ENCODE measurements around the gene CIB4. TPM values are rescaled to one million over a fixed set of nuclear protein-coding genes. Genes with fewer than 3 reads are reported as not detected.
A peak's percentile ranks its signal among the peaks of the same experiment; 100 is the strongest.

Gene CIB4
- total and polyA plus RNA-seq, 2 of the 13 experiments (the other 11 are each of a cell fraction or from before 2014, with no cell fraction given), result not detected

DNA sequence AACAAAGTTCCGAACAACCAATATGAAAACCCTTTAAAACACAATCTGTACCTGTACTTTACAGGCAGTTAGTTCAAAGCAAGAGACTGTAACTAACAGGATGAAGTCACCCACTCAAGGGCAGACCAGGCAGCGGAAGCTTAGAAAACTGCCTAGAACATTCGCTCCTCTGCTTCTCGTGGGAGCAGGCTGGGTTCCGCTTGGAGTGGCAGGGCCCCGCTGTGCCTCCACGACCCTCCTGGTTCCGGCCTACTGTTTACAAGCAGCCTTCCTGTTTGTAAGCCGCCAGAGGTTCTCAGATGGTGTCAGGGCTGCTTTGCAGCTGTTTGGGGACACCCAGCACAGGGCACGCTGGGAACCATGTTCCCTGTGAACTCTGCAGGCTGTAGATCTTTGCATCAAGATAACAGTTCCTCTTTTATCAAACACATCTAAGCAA lies 31.3 kb downstream of the CIB4 start (continued):
- TF ChIP-seq, protein P1, sequence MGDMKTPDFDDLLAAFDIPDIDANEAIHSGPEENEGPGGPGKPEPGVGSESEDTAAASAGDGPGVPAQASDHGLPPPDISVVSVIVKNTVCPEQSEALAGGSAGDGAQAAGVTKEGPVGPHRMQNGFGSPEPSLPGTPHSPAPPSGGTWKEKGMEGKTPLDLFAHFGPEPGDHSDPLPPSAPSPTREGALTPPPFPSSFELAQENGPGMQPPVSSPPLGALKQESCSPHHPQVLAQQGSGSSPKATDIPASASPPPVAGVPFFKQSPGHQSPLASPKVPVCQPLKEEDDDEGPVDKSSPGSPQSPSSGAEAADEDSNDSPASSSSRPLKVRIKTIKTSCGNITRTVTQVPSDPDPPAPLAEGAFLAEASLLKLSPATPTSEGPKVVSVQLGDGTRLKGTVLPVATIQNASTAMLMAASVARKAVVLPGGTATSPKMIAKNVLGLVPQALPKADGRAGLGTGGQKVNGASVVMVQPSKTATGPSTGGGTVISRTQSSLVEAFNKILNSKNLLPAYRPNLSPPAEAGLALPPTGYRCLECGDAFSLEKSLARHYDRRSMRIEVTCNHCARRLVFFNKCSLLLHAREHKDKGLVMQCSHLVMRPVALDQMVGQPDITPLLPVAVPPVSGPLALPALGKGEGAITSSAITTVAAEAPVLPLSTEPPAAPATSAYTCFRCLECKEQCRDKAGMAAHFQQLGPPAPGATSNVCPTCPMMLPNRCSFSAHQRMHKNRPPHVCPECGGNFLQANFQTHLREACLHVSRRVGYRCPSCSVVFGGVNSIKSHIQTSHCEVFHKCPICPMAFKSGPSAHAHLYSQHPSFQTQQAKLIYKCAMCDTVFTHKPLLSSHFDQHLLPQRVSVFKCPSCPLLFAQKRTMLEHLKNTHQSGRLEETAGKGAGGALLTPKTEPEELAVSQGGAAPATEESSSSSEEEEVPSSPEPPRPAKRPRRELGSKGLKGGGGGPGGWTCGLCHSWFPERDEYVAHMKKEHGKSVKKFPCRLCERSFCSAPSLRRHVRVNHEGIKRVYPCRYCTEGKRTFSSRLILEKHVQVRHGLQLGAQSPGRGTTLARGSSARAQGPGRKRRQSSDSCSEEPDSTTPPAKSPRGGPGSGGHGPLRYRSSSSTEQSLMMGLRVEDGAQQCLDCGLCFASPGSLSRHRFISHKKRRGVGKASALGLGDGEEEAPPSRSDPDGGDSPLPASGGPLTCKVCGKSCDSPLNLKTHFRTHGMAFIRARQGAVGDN (CRISPR knock-in tag; IDR thresholded peaks at IDR 0.05), result peak; percentile 54
- TF ChIP-seq ZSCAN22 (CRISPR knock-in tag; IDR thresholded peaks at IDR 0.05), result no peak
- TF ChIP-seq, protein P2, sequence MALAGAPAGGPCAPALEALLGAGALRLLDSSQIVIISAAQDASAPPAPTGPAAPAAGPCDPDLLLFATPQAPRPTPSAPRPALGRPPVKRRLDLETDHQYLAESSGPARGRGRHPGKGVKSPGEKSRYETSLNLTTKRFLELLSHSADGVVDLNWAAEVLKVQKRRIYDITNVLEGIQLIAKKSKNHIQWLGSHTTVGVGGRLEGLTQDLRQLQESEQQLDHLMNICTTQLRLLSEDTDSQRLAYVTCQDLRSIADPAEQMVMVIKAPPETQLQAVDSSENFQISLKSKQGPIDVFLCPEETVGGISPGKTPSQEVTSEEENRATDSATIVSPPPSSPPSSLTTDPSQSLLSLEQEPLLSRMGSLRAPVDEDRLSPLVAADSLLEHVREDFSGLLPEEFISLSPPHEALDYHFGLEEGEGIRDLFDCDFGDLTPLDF (CRISPR knock-in tag; IDR thresholded peaks at IDR 0.05), result no peak
- TF ChIP-seq SALL1 (CRISPR knock-in tag; IDR thresholded peaks at IDR 0.05), result peak; percentile 42; the same call in 1 of the 2 replicates
- TF ChIP-seq MTA3 (CRISPR knock-in tag; IDR thresholded peaks at IDR 0.05), result no peak
- no peak for TF ChIP-seq GZF1 (CRISPR knock-in tag; IDR thresholded peaks at IDR 0.05)

DNA sequence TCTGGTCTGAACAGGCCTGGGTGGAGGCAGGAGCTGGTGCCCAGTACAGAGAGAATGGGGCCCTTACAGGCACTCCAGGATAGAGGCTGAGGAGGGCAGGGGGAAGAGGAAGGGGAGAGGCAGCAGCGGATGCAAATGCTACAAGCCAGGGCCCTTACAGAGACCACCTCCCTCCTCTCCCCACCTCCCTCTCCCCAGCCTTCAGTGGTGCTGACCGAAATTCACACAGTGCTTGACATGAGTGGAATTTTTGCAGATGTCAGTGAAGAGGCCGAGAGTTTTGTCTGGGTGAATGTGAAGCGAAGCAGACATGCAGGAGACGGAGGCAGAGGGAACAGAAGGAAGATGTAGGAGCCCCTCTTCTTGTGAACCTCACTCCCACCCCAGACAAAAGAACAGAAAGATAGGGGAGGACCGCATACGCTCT lies 31.9 kb downstream of the CIB4 start:
- Histone ChIP-seq H3K9me3 (ENCODE audit: low read length) (peaks cover 4% of the 10 kb centered on the region; the same call in 1 of the 2 replicates), H3K4me2 (ENCODE audit: low read depth, low read length) (no peak overlapping the region), H3K4me3 (replicated peaks in 1 of 3; ENCODE audit: insufficient read depth in 1 of 3, low read depth in 2 of 3, low read length in 3 of 3) (no peak overlapping the region), H3K36me3 (replicated peaks in 1 of 2; ENCODE audit: control insufficient read depth in 1 of 2, insufficient read depth in 2 of 2, low read length in 2 of 2) (no peaks in the 10 kb centered on the region), H4K20me1 (ENCODE audit: insufficient read depth, low read length) (no peaks in the 10 kb centered on the region), H3K4me1 (ENCODE audit: insufficient read depth, low read length) (peaks cover 23% of the 10 kb centered on the region), H3K79me2 (ENCODE audit: insufficient read depth, low read length) (no peaks in the 10 kb centered on the region), H3K27ac (ENCODE audit: extremely low read length, insufficient read depth, low read length) (no peak overlapping the region), H2AFZ (ENCODE audit: low read length) (no peak overlapping the region), H3K27me3 (ENCODE audit: control insufficient read depth in 1 of 2, insufficient read depth in 2 of 2, low read length in 2 of 2) (peaks cover 2 to 42% of the 10 kb centered on the region in 2 experiments; a peak in 4 of 5 replicates), H3K9ac (ENCODE audit: insufficient read depth, low read depth, low read length) (no peak overlapping the region)
- no TSS peak for BruUV-seq (replicated peaks)
- DNase-seq (ENCODE audit: low spot score) (no peak), ATAC-seq (no peak), FAIRE-seq (no peak)
- in situ Hi-C loops (cut with HindIII; ENCODE audit: extremely low pct_ligation_motif_present, low pct_unique_long_range_greater_than_20kb), result no loop called here
- WGBS (ENCODE audit: low lambda C conversion rate), result 54% methylated on average over 7 of the region's 7 CpGs
- intact Hi-C loops (cut with micrococcal nuclease; ENCODE audit: unreplicated experiment), result no loop called here
- ChIA-PET CTCF (ENCODE audit: low intra/inter-chr PET ratio, low total read pairs) (interaction anchor here (7.6 kb wide), 1 partner anchor 136 kb away, joined by 118 read pairs; no protein-coding TSS in a partner anchor), POLR2A (no interaction called here)
- TF ChIP-seq ZNF563 (CRISPR knock-in tag; IDR thresholded peaks at IDR 0.05) (no peak), HDAC1 (CRISPR knock-in tag; IDR thresholded peaks at IDR 0.05) (no peak), ZNF205 (CRISPR knock-in tag; IDR thresholded peaks at IDR 0.05) (no peak)
- TF ChIP-seq, protein P3, sequence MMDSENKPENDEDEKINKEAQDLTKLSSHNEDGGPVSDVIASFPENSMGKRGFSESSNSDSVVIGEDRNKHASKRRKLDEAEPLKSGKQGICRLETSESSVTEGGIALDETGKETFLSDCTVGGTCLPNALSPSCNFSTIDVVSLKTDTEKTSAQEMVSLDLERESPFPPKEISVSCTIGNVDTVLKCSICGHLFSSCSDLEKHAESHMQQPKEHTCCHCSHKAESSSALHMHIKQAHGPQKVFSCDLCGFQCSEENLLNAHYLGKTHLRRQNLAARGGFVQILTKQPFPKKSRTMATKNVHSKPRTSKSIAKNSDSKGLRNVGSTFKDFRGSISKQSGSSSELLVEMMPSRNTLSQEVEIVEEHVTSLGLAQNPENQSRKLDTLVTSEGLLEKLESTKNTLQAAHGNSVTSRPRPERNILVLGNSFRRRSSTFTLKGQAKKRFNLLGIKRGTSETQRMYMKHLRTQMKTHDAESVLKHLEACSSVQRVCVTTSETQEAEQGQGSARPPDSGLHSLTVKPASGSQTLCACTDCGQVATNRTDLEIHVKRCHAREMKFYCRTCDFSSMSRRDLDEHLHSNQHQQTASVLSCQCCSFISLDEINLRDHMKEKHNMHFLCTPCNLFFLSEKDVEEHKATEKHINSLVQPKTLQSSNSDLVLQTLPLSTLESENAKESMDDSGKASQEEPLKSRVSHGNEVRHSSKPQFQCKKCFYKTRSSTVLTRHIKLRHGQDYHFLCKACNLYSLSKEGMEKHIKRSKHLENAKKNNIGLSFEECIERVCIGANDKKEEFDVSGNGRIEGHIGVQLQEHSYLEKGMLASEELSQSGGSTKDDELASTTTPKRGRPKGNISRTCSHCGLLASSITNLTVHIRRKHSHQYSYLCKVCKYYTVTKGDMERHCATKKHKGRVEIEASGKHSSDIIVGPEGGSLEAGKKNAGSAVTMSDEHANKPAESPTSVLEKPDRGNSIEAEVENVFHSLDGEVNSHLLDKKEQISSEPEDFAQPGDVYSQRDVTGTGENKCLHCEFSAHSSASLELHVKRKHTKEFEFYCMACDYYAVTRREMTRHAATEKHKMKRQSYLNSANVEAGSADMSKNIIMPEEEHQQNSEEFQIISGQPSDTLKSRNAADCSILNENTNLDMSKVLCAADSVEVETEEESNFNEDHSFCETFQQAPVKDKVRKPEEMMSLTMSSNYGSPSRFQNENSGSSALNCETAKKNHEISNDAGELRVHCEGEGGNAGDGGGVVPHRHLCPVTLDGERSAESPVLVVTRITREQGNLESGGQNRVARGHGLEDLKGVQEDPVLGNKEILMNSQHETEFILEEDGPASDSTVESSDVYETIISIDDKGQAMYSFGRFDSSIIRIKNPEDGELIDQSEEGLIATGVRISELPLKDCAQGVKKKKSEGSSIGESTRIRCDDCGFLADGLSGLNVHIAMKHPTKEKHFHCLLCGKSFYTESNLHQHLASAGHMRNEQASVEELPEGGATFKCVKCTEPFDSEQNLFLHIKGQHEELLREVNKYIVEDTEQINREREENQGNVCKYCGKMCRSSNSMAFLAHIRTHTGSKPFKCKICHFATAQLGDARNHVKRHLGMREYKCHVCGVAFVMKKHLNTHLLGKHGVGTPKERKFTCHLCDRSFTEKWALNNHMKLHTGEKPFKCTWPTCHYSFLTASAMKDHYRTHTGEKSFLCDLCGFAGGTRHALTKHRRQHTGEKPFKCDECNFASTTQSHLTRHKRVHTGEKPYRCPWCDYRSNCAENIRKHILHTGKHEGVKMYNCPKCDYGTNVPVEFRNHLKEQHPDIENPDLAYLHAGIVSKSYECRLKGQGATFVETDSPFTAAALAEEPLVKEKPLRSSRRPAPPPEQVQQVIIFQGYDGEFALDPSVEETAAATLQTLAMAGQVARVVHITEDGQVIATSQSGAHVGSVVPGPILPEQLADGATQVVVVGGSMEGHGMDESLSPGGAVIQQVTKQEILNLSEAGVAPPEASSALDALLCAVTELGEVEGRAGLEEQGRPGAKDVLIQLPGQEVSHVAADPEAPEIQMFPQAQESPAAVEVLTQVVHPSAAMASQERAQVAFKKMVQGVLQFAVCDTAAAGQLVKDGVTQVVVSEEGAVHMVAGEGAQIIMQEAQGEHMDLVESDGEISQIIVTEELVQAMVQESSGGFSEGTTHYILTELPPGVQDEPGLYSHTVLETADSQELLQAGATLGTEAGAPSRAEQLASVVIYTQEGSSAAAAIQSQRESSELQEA (CRISPR knock-in tag; IDR thresholded peaks at IDR 0.05; ENCODE audit: not compliant biosample characterization), result no peak

Measured in HepG2 (cell line).